SHP77 treated with DMSO at 0.1 percent for 48 hours (cell line): Measurements from ENCODE around the gene BTN2A1.
"Not testable (repeated sequence)": the region's sequence is repeated elsewhere in the genome, so short reads cannot be mapped to it uniquely, and the experiment has no call there.

ENCODE experiments used
- DNase-seq: peaks from one replicate; lab custom pipeline; 2025; lab: John Stamatoyannopoulos, UW

Gene BTN2A1

GRCh38 chr6:26432627-26433201 lies 25.0 kb upstream of the BTN2A1 start:
- DNase-seq, result no peak

- DNase-seq, result not testable (repeated sequence)
Observed at GRCh38 chr6:26433680-26434079, 24.1 kb upstream of the BTN2A1 start.

GRCh38 chr6:26436018-26436417 lies 21.7 kb upstream of the BTN2A1 start:
- no peak for DNase-seq

- DNase-seq, result no peak
Observed at GRCh38 chr6:26437550-26437949, 20.2 kb upstream of the BTN2A1 start.

- DNase-seq, result no peak
Observed at GRCh38 chr6:26438000-26438399, 19.8 kb upstream of the BTN2A1 start.

- no peak for DNase-seq
Observed at GRCh38 chr6:26439151-26440125, 18.3 kb upstream of the BTN2A1 start.

- DNase-seq, result no peak
Observed at GRCh38 chr6:26440977-26441358, 16.8 kb upstream of the BTN2A1 start.

- DNase-seq, result no peak
Observed at GRCh38 chr6:26441977-26442376, 15.8 kb upstream of the BTN2A1 start.

GRCh38 chr6:26445934-26446667 lies 11.7 kb upstream of the BTN2A1 start:
- no peak for DNase-seq

- DNase-seq, result no peak
Observed at GRCh38 chr6:26447257-26447656, 10.5 kb upstream of the BTN2A1 start.

GRCh38 chr6:26450240-26450639 lies 7.5 kb upstream of the BTN2A1 start:
- no peak for DNase-seq

GRCh38 chr6:26452631-26453235 lies 5.0 kb upstream of the BTN2A1 start:
- no peak for DNase-seq

GRCh38 chr6:26454631-26455030 lies 3.1 kb upstream of the BTN2A1 start:
- no peak for DNase-seq

GRCh38 chr6:26455357-26455970 lies 2.3 kb upstream of the BTN2A1 start:
- DNase-seq, result no peak

- peak; percentile 85 for DNase-seq
Observed at GRCh38 chr6:26457264-26457805, 420 bp upstream of the BTN2A1 start.

GRCh38 chr6:26459023-26459810 lies 1.5 kb downstream of the BTN2A1 start:
- no peak for DNase-seq

GRCh38 chr6:26461353-26461752 lies 3.6 kb downstream of the BTN2A1 start:
- not testable (repeated sequence) for DNase-seq

- no peak for DNase-seq
Observed at GRCh38 chr6:26464014-26464413, 6.3 kb downstream of the BTN2A1 start.

- DNase-seq, result no peak
Observed at GRCh38 chr6:26464416-26465131, 6.8 kb downstream of the BTN2A1 start.

GRCh38 chr6:26465776-26466175 lies 8.0 kb downstream of the BTN2A1 start:
- DNase-seq, result no peak
